CD4-positive, alpha-beta T cell (primary cell): ENCODE results near the gene LY6G5C. TPM values are rescaled to one million over a fixed set of nuclear protein-coding genes. Genes with fewer than 3 reads are reported as not detected.

Experiments
- ATAC-seq: fragments of 200-7000 bp; cut with Tn5 transposase; one replicate; pipeline ENCODE4 v1.10.0; 2022; ENCODE audit warnings: mild to moderate bottlenecking; ENCODE audit not compliant: poor library complexity
- CTCF ChIA-PET: fragments of 350-600 bp; sonication (Branson Sonifier 250); formaldehyde crosslinking; loops from one replicate; lab custom pipeline; 2021; ENCODE audit warnings: antibody characterized with exemption, inconsistent platforms; lab: Charles Lee
- POLR2A ChIA-PET: fragments of 350-600 bp; sonication (Branson Sonifier 250); formaldehyde crosslinking; loops from one replicate; lab custom pipeline; 2021; ENCODE audit warnings: antibody characterized with exemption, inconsistent platforms; lab: Charles Lee
- DNase-seq, 14 experiments: peaks; one replicate each; pipeline ENCODE4 v3.0.0-alpha.2; 2013 to 2020; ENCODE audit warnings: mixed read lengths in 2 of 14
- H3K27ac ChIP-seq, 2 donors: one replicate each; pipeline versions ENCODE4 v1.5.1 to v1.7.0; 2013; ENCODE audit warnings: low read length in 2 of 2, low read depth in 1 of 2, mild to moderate bottlenecking in 1 of 2
- H3K27me3 ChIP-seq, 2 experiments: 1 replicate in 1 of 2; 2 replicates in 1 of 2; pipeline versions ENCODE4 v1.6.1 to v1.7.0; 2013; ENCODE audit warnings: low read length in 2 of 2, control low read depth in 1 of 2, mild to moderate bottlenecking in 1 of 2, moderate library complexity in 1 of 2; ENCODE audit not compliant: insufficient read depth in 2 of 2, control insufficient read depth in 1 of 2
- H3K36me3 ChIP-seq: one replicate; pipeline ENCODE4 v1.6.1; 2013; ENCODE audit warnings: low read length, control low read depth; ENCODE audit not compliant: insufficient read depth
- H3K4me1 ChIP-seq: one replicate; pipeline ENCODE4 v1.6.1; 2013; ENCODE audit warnings: low read length, control low read depth; ENCODE audit not compliant: insufficient read depth
- H3K4me3 ChIP-seq: one replicate; pipeline ENCODE4 v1.5.1; 2013; ENCODE audit warnings: mild to moderate bottlenecking, low read length, moderate library complexity
- H3K9me3 ChIP-seq, 2 experiments: 1 replicate in 1 of 2; 2 replicates in 1 of 2; pipeline versions ENCODE4 v1.6.1 to v1.7.0; 2013; ENCODE audit warnings: low read length in 2 of 2, mild to moderate bottlenecking in 2 of 2, control low read depth in 1 of 2, moderate library complexity in 1 of 2; ENCODE audit not compliant: control insufficient read depth in 1 of 2, insufficient read depth in 1 of 2
- H3K27ac Mint-ChIP-seq: one replicate; pipeline ENCODE4 v1.8.0; 2020; ENCODE audit warnings: mixed read lengths
- H3K27me3 Mint-ChIP-seq: one replicate; pipeline ENCODE4 v1.8.0; 2021; ENCODE audit warnings: mixed read lengths
- H3K36me3 Mint-ChIP-seq: one replicate; pipeline ENCODE4 v1.8.0; 2021; ENCODE audit warnings: low read depth, mixed read lengths
- H3K4me1 Mint-ChIP-seq: one replicate; pipeline ENCODE4 v1.8.0; 2021; ENCODE audit warnings: low read depth, mixed read lengths
- H3K4me3 Mint-ChIP-seq: one replicate; pipeline ENCODE4 v1.8.0; 2020; ENCODE audit warnings: mild to moderate bottlenecking, mixed read lengths
- H3K9me3 Mint-ChIP-seq: one replicate; pipeline ENCODE4 v1.8.0; 2020; ENCODE audit warnings: mixed read lengths
- intact Hi-C, 2 experiments: fragments of 100-400 bp; cut with DNase I in 1 of 2; cut with micrococcal nuclease in 1 of 2; formaldehyde crosslinking; loops; one replicate each; pipeline versions ENCODE4 v1.15.1 to v1.9.0; 2023 to 2025; cut with DNase I, micrococcal nuclease
- total RNA-seq, 174 experiments: library from RNA in 2 of 174; stranded (reverse) in 2 of 174; gene quantifications; one replicate each; pipeline ENCODE4 v1.2.3 and lab custom pipeline; 2021 to 2026
- TF ChIP-seq, protein P1 (sequence below): fragments of 200-600 bp; IDR thresholded peaks from one replicate; pipeline ENCODE4 v1.8.0; 2022; ENCODE audit warnings: antibody characterized with exemption, mild to moderate bottlenecking

The LY6G5C gene
- total RNA-seq, 2 experiments from 2014 or later = 0.49 to 0.67 TPM

- POLR2A ChIA-PET = no interaction called here
- DNase-seq = no peak
- TF ChIP-seq, protein P1, sequence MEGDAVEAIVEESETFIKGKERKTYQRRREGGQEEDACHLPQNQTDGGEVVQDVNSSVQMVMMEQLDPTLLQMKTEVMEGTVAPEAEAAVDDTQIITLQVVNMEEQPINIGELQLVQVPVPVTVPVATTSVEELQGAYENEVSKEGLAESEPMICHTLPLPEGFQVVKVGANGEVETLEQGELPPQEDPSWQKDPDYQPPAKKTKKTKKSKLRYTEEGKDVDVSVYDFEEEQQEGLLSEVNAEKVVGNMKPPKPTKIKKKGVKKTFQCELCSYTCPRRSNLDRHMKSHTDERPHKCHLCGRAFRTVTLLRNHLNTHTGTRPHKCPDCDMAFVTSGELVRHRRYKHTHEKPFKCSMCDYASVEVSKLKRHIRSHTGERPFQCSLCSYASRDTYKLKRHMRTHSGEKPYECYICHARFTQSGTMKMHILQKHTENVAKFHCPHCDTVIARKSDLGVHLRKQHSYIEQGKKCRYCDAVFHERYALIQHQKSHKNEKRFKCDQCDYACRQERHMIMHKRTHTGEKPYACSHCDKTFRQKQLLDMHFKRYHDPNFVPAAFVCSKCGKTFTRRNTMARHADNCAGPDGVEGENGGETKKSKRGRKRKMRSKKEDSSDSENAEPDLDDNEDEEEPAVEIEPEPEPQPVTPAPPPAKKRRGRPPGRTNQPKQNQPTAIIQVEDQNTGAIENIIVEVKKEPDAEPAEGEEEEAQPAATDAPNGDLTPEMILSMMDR = no peak
- Mint-ChIP-seq H3K36me3 (no peaks in the 10 kb centered on the region), H3K4me3 (no peak overlapping the region), H3K27me3 (no peaks in the 10 kb centered on the region), H3K27ac (no peak overlapping the region), H3K4me1 (peaks cover 9% of the 10 kb centered on the region), H3K9me3 (no peaks in the 10 kb centered on the region)
- H3K27me3 ChIP-seq = no peaks in the 10 kb centered on the region
- no peak overlapping the region for H3K27ac ChIP-seq
- CTCF ChIA-PET = no interaction called here
- no peaks in the 10 kb centered on the region for H3K9me3 ChIP-seq
- no peaks in the 10 kb centered on the region for H3K36me3 ChIP-seq
- no peak overlapping the region for H3K4me3 ChIP-seq
- intact Hi-C loops = no loop called here
- peaks cover 3% of the 10 kb centered on the region for H3K4me1 ChIP-seq
- no peak for ATAC-seq
These were observed 36.8 kb upstream of the LY6G5C start for GRCh38 chr6:31717499-31718222.

- H3K36me3 Mint-ChIP-seq = no peaks in the 10 kb centered on the region
- H3K27me3 Mint-ChIP-seq = no peaks in the 10 kb centered on the region
- H3K27ac Mint-ChIP-seq = no peak within 1 kb of the TSS
- TF ChIP-seq, protein P1 = no peak
- no peak within 1 kb of the TSS for H3K4me3 Mint-ChIP-seq
- ATAC-seq (no peak), DNase-seq (no peak)
- ChIA-PET POLR2A (interaction anchor here (0.6 to 1.0 kb wide), 3 partner anchors 12 to 121 kb away, joined by 3 to 5 read pairs (median 3); partner anchors contain the start of genes ABHD16A and DDAH2), CTCF (no interaction called here)
- intact Hi-C loops = no loop called here
- H3K4me3 ChIP-seq = no peak within 1 kb of the TSS
- H3K9me3 ChIP-seq = no peaks in the 10 kb centered on the region
- H3K4me1 ChIP-seq = peaks cover 14% of the 10 kb centered on the region
- no peaks in the 10 kb centered on the region for H3K36me3 ChIP-seq
- H3K27me3 ChIP-seq = no peaks in the 10 kb centered on the region
- H3K4me1 Mint-ChIP-seq = peaks cover 16% of the 10 kb centered on the region
- H3K9me3 Mint-ChIP-seq = no peaks in the 10 kb centered on the region
- H3K27ac ChIP-seq = no peak within 1 kb of the TSS
These were observed 34.4 kb upstream of the LY6G5C start, which contains the start of gene LY6G6D for GRCh38 chr6:31715022-31715958. LY6G6D (plus strand) TSS chr6:31715348; CDS start chr6:31715356, 8 bp downstream.

GRCh38 chr6:31713991-31714684, 33.3 kb upstream of the LY6G5C start:
- Histone ChIP-seq H3K27me3 (no peaks in the 10 kb centered on the region), H3K9me3 (no peaks in the 10 kb centered on the region), H3K4me1 (peaks cover 14% of the 10 kb centered on the region), H3K36me3 (no peaks in the 10 kb centered on the region), H3K4me3 (no peak overlapping the region), H3K27ac (no peak overlapping the region)
- no peaks in the 10 kb centered on the region for H3K9me3 Mint-ChIP-seq
- ATAC-seq = no peak
- POLR2A ChIA-PET = interaction anchor here (1.0 to 1.6 kb wide), 2 partner anchors 15 to 24 kb away, joined by 3 read pairs; partner anchors contain the start of gene DDAH2
- intact Hi-C loops = no loop called here
- no peak overlapping the region for H3K4me3 Mint-ChIP-seq
- no peak for DNase-seq
- H3K4me1 Mint-ChIP-seq = peaks cover 16% of the 10 kb centered on the region
- H3K27ac Mint-ChIP-seq = no peak overlapping the region
- H3K36me3 Mint-ChIP-seq = no peaks in the 10 kb centered on the region
- H3K27me3 Mint-ChIP-seq = no peaks in the 10 kb centered on the region
- CTCF ChIA-PET = no interaction called here
- TF ChIP-seq, protein P1 = no peak
